A549 (cell line): Measurements from ENCODE around the gene DNAH1.

Source experiments
- EHMT2 ChIP-seq: fragments of 200-600 bp; sonication (generic); IDR thresholded peaks from 2 replicates; pipeline ENCODE4 v1.6.1; 2016; ENCODE audit warnings: antibody characterized with exemption, low read depth, mild to moderate bottlenecking, moderate library complexity
- HOXA7 ChIP-seq: fragments of 250-450 bp; sonication (Bioruptor Pico); IDR thresholded peaks from 2 replicates; pipeline ENCODE4 v1.5.0; 2020; ENCODE audit warnings: mild to moderate bottlenecking, moderate library complexity
- HOXB13 ChIP-seq: fragments of 250-450 bp; sonication (Bioruptor Pico); IDR thresholded peaks from 2 replicates; pipeline ENCODE4 v1.5.0; 2020; ENCODE audit warnings: low read depth, mild to moderate bottlenecking, moderate library complexity
- POLR2A ChIP-seq: IDR thresholded peaks from 2 replicates; pipeline ENCODE4 v1.6.1; 2012; ENCODE audit warnings: mild to moderate bottlenecking, low read length
- ZFP36 ChIP-seq: fragments of 450-650 bp; IDR thresholded peaks from 2 replicates; pipeline ENCODE4 v1.6.1; 2014; ENCODE audit warnings: borderline replicate concordance; ENCODE audit not compliant: partially characterized antibody
- TF ChIP-seq, protein P1 (sequence below): fragments of >200 bp; sonication (Bioruptor Twin); formaldehyde crosslinking; IDR thresholded peaks from 3 replicates; pipeline ENCODE4 v1.5.1; 2016
- TF ChIP-seq, protein P2 (sequence below): IDR thresholded peaks from 2 replicates; pipeline ENCODE4 v1.6.1; 2012

DNA sequence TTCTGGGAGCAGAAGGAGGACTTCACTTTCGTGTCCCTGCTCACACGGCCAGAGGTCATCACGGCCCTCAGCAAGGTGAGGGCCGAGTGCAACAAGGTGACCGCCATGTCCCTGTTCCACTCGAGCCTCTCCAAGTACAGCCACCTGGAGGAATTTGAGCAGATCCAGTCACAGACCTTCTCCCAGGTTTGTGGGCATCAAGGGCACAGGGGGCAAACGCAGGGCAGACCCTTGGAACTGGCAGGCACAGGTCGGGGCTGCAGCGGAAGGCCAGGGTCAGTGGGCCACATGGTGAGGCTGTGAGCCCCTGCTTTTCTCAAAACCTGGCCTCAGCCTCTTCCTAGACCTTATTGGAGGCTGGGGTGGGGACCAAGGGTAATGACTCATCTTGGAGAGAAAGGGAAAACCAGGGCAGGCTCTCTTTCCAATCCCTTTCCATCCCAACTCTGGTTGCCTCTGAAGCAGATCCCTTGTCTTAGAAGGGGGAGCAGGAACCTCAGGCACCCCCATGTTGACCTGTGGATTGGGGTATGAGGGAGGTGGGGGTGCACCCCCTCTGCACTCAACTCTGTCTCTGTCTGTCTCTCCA, 29.5 kb downstream of the DNAH1 start:
- TF ChIP-seq ZFP36 (no peak), HOXB13 (CRISPR knock-in tag) (no peak), HOXA7 (CRISPR knock-in tag) (no peak), POLR2A (no peak), EHMT2 (no peak)
- TF ChIP-seq, protein P1, sequence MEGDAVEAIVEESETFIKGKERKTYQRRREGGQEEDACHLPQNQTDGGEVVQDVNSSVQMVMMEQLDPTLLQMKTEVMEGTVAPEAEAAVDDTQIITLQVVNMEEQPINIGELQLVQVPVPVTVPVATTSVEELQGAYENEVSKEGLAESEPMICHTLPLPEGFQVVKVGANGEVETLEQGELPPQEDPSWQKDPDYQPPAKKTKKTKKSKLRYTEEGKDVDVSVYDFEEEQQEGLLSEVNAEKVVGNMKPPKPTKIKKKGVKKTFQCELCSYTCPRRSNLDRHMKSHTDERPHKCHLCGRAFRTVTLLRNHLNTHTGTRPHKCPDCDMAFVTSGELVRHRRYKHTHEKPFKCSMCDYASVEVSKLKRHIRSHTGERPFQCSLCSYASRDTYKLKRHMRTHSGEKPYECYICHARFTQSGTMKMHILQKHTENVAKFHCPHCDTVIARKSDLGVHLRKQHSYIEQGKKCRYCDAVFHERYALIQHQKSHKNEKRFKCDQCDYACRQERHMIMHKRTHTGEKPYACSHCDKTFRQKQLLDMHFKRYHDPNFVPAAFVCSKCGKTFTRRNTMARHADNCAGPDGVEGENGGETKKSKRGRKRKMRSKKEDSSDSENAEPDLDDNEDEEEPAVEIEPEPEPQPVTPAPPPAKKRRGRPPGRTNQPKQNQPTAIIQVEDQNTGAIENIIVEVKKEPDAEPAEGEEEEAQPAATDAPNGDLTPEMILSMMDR = no peak
- TF ChIP-seq, protein P2, sequence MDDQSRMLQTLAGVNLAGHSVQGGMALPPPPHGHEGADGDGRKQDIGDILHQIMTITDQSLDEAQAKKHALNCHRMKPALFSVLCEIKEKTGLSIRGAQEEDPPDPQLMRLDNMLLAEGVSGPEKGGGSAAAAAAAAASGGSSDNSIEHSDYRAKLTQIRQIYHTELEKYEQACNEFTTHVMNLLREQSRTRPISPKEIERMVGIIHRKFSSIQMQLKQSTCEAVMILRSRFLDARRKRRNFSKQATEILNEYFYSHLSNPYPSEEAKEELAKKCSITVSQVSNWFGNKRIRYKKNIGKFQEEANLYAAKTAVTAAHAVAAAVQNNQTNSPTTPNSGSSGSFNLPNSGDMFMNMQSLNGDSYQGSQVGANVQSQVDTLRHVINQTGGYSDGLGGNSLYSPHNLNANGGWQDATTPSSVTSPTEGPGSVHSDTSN = no peak
